LNCAP (cell line): ENCODE data around the gene MICB.

Source experiments
- CTCF ChIP-seq: fragments of 450-650 bp; IDR thresholded peaks from 2 replicates; pipeline ENCODE4 v1.5.1; 2017; ENCODE audit warnings: mild to moderate bottlenecking

MICB gene

GRCh38 chr6:31530659-31531058, 32.7 kb downstream of the MICB start:
- no peak for TF ChIP-seq CTCF

- no peak for TF ChIP-seq CTCF
These were observed 33.2 kb downstream of the MICB start for GRCh38 chr6:31531162-31531561.

- TF ChIP-seq CTCF = no peak
These were observed 34.1 kb downstream of the MICB start for GRCh38 chr6:31531771-31532643.

GRCh38 chr6:31532644-31533454, 34.9 kb downstream of the MICB start:
- TF ChIP-seq CTCF = no peak

GRCh38 chr6:31533455-31533841, 35.5 kb downstream of the MICB start:
- TF ChIP-seq CTCF = no peak

GRCh38 chr6:31534011-31534410, 36.1 kb downstream of the MICB start:
- no peak for TF ChIP-seq CTCF

GRCh38 chr6:31534521-31535040, 36.6 kb downstream of the MICB start:
- no peak for TF ChIP-seq CTCF
